Measurements from ENCODE around the gene ENAM.

Gene ENAM

DNA sequence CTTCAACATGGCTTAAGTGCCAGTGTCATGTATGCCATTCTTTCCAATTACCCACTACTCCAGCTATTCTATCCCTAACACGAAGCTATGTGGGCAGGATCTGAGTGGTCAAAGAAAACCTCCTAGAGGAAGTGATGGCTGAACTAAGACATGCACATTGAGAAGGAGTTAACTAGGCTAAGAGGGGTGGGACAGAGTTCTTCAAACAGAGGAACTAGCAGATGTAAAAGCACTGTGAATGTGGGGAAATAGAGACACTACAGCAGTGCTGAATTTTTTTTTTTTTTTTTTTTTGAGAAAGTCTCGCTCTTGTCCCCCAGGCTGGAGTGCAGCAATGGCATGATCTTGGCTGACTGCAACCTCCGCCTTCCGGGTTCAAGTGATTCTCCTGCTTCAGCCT, 31.6 kb downstream of the ENAM start:
- TF ChIP-seq TAF1 (IDR thresholded peaks at IDR 0.05; ENCODE audit: low read depth) (no peak), FOXM1 (IDR thresholded peaks at IDR 0.05; ENCODE audit: borderline replicate concordance, low read depth) (no peak), YY1 (IDR thresholded peaks at IDR 0.05; ENCODE audit: low read depth) (no peak), EGR1 (IDR thresholded peaks at IDR 0.05) (no peak), TEAD4 (IDR thresholded peaks at IDR 0.05) (no peak), RAD21 (IDR thresholded peaks at IDR 0.05; ENCODE audit: low read depth) (no peak), MAX (IDR thresholded peaks at IDR 0.05) (no peak), EP300 (IDR thresholded peaks at IDR 0.05; ENCODE audit: borderline replicate concordance) (no peak), CEBPB (IDR thresholded peaks at IDR 0.05) (no peak), USF1 (IDR thresholded peaks at IDR 0.05) (no peak), NFIC (IDR thresholded peaks at IDR 0.05) (no peak), TCF12 (IDR thresholded peaks at IDR 0.05; ENCODE audit: low read depth) (no peak), CREB1 (IDR thresholded peaks at IDR 0.05; ENCODE audit: low read depth) (no peak), ZBTB7A (IDR thresholded peaks at IDR 0.05; ENCODE audit: low read depth) (no peak)
- TF ChIP-seq, protein P1, sequence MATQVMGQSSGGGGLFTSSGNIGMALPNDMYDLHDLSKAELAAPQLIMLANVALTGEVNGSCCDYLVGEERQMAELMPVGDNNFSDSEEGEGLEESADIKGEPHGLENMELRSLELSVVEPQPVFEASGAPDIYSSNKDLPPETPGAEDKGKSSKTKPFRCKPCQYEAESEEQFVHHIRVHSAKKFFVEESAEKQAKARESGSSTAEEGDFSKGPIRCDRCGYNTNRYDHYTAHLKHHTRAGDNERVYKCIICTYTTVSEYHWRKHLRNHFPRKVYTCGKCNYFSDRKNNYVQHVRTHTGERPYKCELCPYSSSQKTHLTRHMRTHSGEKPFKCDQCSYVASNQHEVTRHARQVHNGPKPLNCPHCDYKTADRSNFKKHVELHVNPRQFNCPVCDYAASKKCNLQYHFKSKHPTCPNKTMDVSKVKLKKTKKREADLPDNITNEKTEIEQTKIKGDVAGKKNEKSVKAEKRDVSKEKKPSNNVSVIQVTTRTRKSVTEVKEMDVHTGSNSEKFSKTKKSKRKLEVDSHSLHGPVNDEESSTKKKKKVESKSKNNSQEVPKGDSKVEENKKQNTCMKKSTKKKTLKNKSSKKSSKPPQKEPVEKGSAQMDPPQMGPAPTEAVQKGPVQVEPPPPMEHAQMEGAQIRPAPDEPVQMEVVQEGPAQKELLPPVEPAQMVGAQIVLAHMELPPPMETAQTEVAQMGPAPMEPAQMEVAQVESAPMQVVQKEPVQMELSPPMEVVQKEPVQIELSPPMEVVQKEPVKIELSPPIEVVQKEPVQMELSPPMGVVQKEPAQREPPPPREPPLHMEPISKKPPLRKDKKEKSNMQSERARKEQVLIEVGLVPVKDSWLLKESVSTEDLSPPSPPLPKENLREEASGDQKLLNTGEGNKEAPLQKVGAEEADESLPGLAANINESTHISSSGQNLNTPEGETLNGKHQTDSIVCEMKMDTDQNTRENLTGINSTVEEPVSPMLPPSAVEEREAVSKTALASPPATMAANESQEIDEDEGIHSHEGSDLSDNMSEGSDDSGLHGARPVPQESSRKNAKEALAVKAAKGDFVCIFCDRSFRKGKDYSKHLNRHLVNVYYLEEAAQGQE (IDR thresholded peaks at IDR 0.05; ENCODE audit: low read depth) = no peak

- TF ChIP-seq CEBPB (IDR thresholded peaks at IDR 0.05) (no peak), FOXM1 (IDR thresholded peaks at IDR 0.05; ENCODE audit: borderline replicate concordance, low read depth) (no peak), ZBTB7A (IDR thresholded peaks at IDR 0.05; ENCODE audit: low read depth) (no peak), YY1 (IDR thresholded peaks at IDR 0.05; ENCODE audit: low read depth) (no peak), EGR1 (IDR thresholded peaks at IDR 0.05) (no peak), TAF1 (IDR thresholded peaks at IDR 0.05; ENCODE audit: low read depth) (no peak), MAX (IDR thresholded peaks at IDR 0.05) (no peak), EP300 (IDR thresholded peaks at IDR 0.05; ENCODE audit: borderline replicate concordance) (no peak), TEAD4 (IDR thresholded peaks at IDR 0.05) (no peak), USF1 (IDR thresholded peaks at IDR 0.05) (no peak), CREB1 (IDR thresholded peaks at IDR 0.05; ENCODE audit: low read depth) (no peak), RAD21 (IDR thresholded peaks at IDR 0.05; ENCODE audit: low read depth) (no peak), TCF12 (IDR thresholded peaks at IDR 0.05; ENCODE audit: low read depth) (no peak), NFIC (IDR thresholded peaks at IDR 0.05) (no peak)
- TF ChIP-seq, protein P1 (IDR thresholded peaks at IDR 0.05; ENCODE audit: low read depth) = no peak
These were observed 37.8 kb downstream of the ENAM start, which contains the start of gene JCHAIN for GRCh38 chr4:70666369-70666768. JCHAIN (minus strand) TSS chr4:70666508; CDS start chr4:70666490, 18 bp downstream.

DNA sequence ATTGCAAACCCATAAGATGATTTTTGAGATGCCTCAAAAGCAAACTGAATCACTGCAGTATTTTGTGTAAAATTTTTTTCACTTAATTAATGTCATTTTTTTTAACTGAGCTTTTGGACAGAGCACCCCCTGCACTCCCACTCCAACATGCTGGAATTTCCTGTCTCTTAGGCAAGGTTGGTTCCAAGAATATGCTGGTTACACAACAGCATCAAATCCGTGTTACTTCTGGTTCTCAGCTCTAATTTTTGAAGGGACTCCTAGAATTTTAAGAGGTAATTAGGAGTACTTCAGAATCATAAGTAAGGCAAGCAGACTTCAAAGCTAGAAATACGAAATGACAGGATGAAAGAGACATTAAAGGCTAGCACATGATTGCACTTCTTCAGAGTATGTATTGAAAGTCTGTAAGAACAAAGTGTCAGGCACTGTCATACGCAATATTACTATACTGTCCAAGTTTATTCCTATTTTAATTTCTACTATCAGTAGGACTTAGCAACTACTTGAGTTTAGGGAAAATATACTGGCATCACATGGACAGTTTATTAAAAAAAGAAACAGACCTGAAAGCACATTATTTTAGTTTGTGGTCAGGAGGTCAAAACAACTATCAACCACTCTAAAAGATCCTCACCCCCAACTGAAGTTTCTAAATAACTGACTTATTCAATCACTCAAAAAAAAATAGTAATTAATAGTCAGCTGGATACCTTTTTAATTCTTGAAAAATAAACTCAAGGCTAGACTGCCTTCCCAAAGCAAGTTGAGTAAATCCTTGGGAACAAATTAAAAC, 39.4 kb downstream of the ENAM start:
- TF ChIP-seq TCF12 (IDR thresholded peaks at IDR 0.05; ENCODE audit: low read depth) (no peak), NFIC (IDR thresholded peaks at IDR 0.05) (no peak), TAF1 (IDR thresholded peaks at IDR 0.05; ENCODE audit: low read depth) (no peak), FOXM1 (IDR thresholded peaks at IDR 0.05; ENCODE audit: borderline replicate concordance, low read depth) (no peak), EP300 (IDR thresholded peaks at IDR 0.05; ENCODE audit: borderline replicate concordance) (no peak), EGR1 (IDR thresholded peaks at IDR 0.05) (no peak), TEAD4 (IDR thresholded peaks at IDR 0.05) (no peak), YY1 (IDR thresholded peaks at IDR 0.05; ENCODE audit: low read depth) (no peak), CEBPB (IDR thresholded peaks at IDR 0.05) (no peak), MAX (IDR thresholded peaks at IDR 0.05) (no peak), USF1 (IDR thresholded peaks at IDR 0.05) (no peak), ZBTB7A (IDR thresholded peaks at IDR 0.05; ENCODE audit: low read depth) (no peak), CREB1 (IDR thresholded peaks at IDR 0.05; ENCODE audit: low read depth) (no peak), RAD21 (IDR thresholded peaks at IDR 0.05; ENCODE audit: low read depth) (no peak)
- TF ChIP-seq, protein P1 (IDR thresholded peaks at IDR 0.05; ENCODE audit: low read depth) = no peak
